ENCODE data around the gene TOMM5.

DNA sequence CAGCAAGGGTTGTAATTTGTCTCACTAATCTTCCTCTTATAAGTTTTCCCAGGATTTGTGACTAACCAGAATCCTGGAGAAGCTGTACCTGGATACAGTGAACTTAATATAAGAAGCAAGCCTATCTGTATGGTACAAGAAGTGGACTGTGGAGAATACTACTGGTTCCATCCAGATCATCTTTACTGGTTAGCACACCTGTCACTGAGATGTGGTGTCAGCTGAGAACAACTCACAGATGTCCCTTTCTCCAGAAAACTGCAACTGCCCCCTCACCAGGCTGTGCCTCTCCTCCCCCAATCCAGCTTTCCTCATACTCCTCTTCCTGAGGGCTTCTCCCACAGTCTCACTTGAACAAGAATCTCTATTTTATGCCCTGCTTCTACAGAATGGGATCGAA is 21.1 kb downstream of the TOMM5 start:
- TF ChIP-seq CREB1 (IDR thresholded peaks at IDR 0.05; ENCODE audit: low read depth) = no peak
- no peak for TF ChIP-seq FOXM1 (IDR thresholded peaks at IDR 0.05; ENCODE audit: borderline replicate concordance, low read depth)
- no peak for TF ChIP-seq EP300 (IDR thresholded peaks at IDR 0.05; ENCODE audit: borderline replicate concordance)
- no peak for TF ChIP-seq MAX (IDR thresholded peaks at IDR 0.05)
- TF ChIP-seq RAD21 (IDR thresholded peaks at IDR 0.05; ENCODE audit: low read depth) = no peak
- no peak for TF ChIP-seq TEAD4 (IDR thresholded peaks at IDR 0.05)
- no peak for TF ChIP-seq YY1 (IDR thresholded peaks at IDR 0.05; ENCODE audit: low read depth)
- no peak for TF ChIP-seq NFIC (IDR thresholded peaks at IDR 0.05)
- TF ChIP-seq USF1 (IDR thresholded peaks at IDR 0.05) = no peak

Data from Ishikawa (cell line).